Measurements from ENCODE around the gene CCDC88A.
"Not testable (repeated sequence)": the region's sequence is repeated elsewhere in the genome, so short reads cannot be mapped to it uniquely, and the experiment has no call there.

The CCDC88A gene

GRCh38 chr2:55370208-55370607 is 49.4 kb downstream of the CCDC88A start:
- DNase-seq, result no peak

GRCh38 chr2:55365303-55365702 is 54.4 kb downstream of the CCDC88A start:
- no peak for DNase-seq

- DNase-seq, result no peak
Measured at GRCh38 chr2:55364189-55365055, 55.2 kb downstream of the CCDC88A start.

- no peak for DNase-seq
Measured at GRCh38 chr2:55363636-55364035, 56.0 kb downstream of the CCDC88A start.

GRCh38 chr2:55361465-55362189 is 58.0 kb downstream of the CCDC88A start:
- no peak for DNase-seq

GRCh38 chr2:55358451-55358850 is 61.2 kb downstream of the CCDC88A start:
- no peak for DNase-seq

- DNase-seq, result no peak
Measured at GRCh38 chr2:55357927-55358326, 61.7 kb downstream of the CCDC88A start.

GRCh38 chr2:55357164-55357563 is 62.5 kb downstream of the CCDC88A start:
- DNase-seq, result no peak

GRCh38 chr2:55356136-55356535 is 63.5 kb downstream of the CCDC88A start:
- DNase-seq, result not testable (repeated sequence)

- no peak for DNase-seq
Measured at GRCh38 chr2:55355451-55355850, 64.2 kb downstream of the CCDC88A start.

GRCh38 chr2:55351672-55352071 is 68.0 kb downstream of the CCDC88A start:
- DNase-seq, result no peak

- no peak for DNase-seq
Measured at GRCh38 chr2:55345064-55345463, 74.6 kb downstream of the CCDC88A start.

- no peak for DNase-seq
Measured at GRCh38 chr2:55338268-55338667, 81.4 kb downstream of the CCDC88A start.

GRCh38 chr2:55334728-55335127 is 84.9 kb downstream of the CCDC88A start:
- DNase-seq, result no peak

- DNase-seq, result no peak
Measured at GRCh38 chr2:55330541-55331297, 88.9 kb downstream of the CCDC88A start.

- DNase-seq, result no peak
Measured at GRCh38 chr2:55327470-55328230, 92.0 kb downstream of the CCDC88A start.

GRCh38 chr2:55314985-55315384 is 104.7 kb downstream of the CCDC88A start:
- no peak for DNase-seq

GRCh38 chr2:55311444-55311870 is 108.2 kb downstream of the CCDC88A start:
- peak; percentile 92 for DNase-seq

- DNase-seq, result peak; percentile 22
Measured at GRCh38 chr2:55309446-55309845, 110.2 kb downstream of the CCDC88A start.

- DNase-seq, result peak; percentile 82
Measured at GRCh38 chr2:55302241-55302640, 117.4 kb downstream of the CCDC88A start.

- no peak for DNase-seq
Measured at GRCh38 chr2:55301277-55301676, 118.4 kb downstream of the CCDC88A start.

GRCh38 chr2:55296393-55296792 is 123.3 kb downstream of the CCDC88A start:
- DNase-seq, result no peak

GRCh38 chr2:55283083-55283482 is 136.6 kb downstream of the CCDC88A start:
- no peak for DNase-seq

Measured in activated CD4-positive, alpha-beta T cell treated with anti-CD3 and anti-CD28 coated beads, Interleukin-10, Interleukin-2, amounts not matched to agents 100 ng/mL and 50 ng/mL, durations not matched to agents 16 hours and 8 hours (primary cell).